ENCODE measurements around the gene CTSZ. TPM values are rescaled to one million over a fixed set of nuclear protein-coding genes. Genes with fewer than 3 reads are reported as not detected.
A peak's percentile ranks its signal among the peaks of the same experiment; 100 is the strongest.
"Not testable (repeated sequence)": the region's sequence is repeated elsewhere in the genome, so short reads cannot be mapped to it uniquely, and the experiment has no call there.

CTSZ gene
- total RNA-seq, 1 donor from 2014 or later, result 116 TPM

DNA sequence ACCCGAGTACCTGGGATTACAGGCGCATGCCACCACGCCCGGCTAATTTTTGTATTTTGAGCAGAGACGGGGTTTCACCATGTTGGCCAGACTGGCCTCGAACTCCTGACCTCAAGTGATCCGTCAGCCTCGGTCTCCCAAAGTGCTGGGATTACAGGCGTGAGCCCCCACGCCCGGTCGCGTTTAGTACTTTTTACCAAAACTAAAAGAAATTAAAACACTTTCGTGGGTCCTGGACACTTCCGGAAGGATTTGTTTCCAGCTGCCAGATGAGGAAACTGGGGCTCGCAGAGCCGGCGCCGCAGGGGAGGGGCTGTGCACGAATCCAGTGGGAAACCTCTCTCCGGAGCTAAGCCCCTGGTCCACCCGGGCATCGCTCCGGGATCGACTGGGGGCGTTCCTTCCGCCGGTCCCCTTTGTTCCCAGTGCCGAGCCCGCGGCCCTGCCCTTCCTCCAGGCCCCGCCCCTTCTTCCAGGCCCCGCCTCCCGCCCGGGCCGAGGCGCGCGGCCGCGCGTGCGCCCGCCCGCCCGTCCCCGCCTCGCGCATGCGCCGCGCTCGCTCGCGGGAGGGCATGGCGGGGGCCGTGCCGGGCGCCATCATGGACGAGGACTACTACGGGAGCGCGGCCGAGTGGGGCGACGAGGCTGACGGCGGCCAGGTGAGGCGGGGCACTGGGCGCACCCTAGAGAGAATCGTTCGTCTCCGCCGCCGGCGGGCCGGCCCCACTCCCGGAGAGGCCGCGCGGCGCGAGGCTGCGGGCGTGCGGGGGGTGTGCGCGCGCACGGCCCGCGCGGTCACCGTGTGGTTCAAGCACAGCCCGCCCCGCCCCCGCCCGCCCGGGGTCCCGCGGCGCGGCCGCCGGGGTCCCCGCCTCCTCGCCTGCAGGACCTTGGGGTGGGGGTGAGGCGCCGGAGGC is 26.1 kb downstream of the CTSZ start, which contains the start of gene NELFCD:
TSS of gene NELFCD (plus strand) at position 546 of the 917 bp plus-strand sequence. CDS start at position 600, 54 bp downstream.
- DNase-seq (ENCODE audit: low spot score), result peak; percentile 87

GRCh38 chr20:58978351-58979190 is 28.5 kb downstream of the CTSZ start:
- DNase-seq (ENCODE audit: low spot score), result no peak

DNA sequence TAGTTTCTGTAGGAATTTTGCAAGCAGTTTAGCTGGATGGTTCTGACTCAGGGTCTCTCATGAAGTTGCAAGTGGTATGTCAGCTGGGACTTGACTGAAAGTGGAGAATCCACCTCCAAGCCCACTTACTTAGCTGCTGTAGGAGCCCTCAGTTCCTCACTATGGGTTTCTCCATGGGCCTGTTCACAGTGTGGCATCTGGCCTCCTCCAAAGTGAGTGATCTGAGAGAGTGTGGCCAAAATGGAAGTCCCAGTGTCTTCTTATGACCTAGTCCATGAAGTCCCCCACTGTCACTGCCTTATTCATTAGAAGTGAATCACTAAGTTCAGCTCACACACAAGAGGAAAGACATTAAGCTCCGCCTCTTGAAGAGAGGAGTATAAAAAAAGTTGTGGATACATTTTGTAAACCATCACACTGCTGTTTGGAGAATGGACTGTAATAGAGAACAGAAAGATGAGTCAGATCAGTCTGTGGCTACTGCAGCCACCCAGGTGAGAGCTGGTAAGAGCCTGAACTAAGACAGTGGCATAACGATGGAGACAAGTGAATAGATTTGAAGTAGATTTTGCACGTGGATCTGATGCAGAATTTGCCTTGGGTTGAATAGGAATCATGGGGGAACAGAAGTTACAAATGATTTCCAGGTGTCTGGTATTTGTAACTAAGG is 30.9 kb downstream of the CTSZ start:
- DNase-seq (ENCODE audit: low spot score), result no peak

DNA sequence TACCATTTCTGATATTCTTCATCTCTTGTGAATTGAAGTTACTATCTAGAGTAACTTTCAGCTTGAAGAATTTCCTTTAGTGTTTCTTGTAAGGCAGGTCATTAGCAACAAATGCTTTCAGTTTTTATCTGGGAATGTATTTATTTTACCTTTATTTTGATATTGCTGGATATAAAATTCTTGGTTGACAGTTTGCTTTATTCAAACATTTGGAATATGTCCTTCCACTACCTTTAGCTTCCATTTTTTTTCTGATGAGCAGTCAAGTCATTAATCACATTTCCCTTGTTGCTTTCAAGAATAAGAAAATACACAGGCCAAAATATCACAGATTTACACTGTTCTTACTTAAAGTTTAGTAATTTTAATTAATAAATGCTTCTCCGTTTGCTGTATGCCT is 31.7 kb downstream of the CTSZ start:
- DNase-seq (ENCODE audit: low spot score), result no peak

- no peak for DNase-seq (ENCODE audit: low spot score)
Observed at GRCh38 chr20:58973866-58974265, 33.2 kb downstream of the CTSZ start.

DNA sequence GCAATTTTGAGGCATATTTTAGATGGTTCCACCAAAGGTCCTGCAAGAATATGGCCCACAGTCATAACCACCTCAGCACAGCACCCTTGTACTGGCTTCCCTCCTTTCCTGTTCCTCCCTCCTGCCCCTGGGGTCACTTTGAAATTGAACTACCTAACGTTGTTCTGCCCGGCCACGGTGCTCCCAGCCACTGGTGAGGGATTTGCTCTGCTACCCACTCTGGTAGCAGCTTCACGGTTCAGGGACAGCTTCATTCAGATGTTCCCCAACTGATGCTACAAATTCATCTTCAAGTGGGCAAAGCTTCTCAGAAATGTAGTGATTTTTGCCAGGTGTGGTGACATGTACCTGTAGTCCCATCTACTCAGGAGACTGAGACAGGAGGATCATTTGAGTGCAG is 33.9 kb downstream of the CTSZ start:
- no peak for DNase-seq (ENCODE audit: low spot score)

DNA sequence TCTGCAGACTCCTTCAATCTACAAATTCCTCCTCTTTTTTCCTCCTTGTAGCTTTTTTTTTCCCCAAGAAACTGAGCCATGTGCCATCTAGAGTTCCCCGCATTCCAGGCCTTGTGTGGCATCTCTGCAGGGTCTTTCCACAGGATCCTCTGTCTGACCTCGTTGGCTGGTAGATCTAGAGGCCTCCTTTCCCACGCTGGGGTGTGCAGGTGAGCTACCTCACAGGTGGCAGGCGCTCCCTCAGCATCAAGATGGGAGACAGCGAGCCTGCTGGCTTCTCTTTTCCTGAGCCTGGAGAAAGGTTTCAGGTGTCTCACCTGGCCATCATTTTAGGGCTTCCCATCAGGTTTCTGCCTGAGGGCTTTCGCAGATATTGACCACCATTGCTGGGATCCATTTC is 35.6 kb downstream of the CTSZ start:
- DNase-seq (ENCODE audit: low spot score), result no peak

GRCh38 chr20:58970146-58970545 is 36.9 kb downstream of the CTSZ start:
- DNase-seq (ENCODE audit: low spot score), result no peak

DNA sequence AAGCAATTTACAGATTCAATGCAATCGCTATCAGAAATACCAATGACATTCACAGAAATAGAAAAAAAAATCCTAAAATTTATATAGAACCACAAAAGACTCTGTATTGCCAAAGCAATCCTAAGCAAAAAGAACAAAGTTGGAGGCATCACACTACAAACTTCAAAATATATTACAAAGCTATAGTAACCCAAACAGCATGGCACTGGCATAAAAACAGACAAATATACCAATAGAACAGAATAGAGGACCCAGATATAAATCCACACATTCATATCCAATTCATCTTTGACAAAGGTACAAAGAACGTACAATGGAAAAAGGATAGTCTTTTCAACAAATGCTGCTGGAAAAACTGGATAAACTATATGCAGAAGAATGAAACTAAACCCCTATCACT is 37.6 kb downstream of the CTSZ start:
- DNase-seq (ENCODE audit: low spot score), result no peak

DNA sequence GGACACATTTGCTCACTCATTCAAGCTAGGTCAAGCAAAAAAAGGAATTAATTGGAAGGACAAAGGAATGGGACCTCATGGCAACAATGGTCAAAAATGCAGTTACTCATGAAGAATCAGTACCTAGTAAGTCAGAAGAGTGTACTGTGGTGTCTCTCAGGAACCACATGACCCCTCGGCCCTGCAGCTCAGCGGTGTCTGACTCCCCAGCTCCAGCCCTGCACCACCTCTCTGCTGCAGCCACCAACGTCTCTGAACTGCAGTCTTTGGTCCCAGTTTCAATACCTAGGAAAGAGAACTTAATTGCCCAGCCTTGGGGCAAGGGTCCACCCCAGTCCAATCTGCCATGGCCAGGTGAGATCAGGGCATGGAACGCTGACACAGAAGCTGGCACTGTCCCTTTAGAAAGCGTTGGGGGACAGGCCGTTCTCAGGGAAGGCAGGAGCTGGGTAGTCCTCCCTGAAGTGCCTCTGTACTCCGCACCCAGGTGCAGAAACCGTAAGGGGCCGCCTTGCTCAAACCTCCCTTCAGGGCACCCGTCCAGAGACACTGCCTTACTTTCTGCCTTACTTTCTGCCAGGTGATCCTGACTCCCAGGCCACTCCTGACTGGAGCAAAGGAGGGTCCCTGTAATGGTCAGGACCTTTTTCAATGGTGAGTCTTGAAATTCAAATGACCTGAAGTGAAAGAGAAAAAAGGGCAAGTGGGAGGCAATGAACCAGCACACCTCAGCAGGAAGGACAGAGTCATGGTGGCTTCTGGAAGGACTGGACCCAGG is 39.2 kb downstream of the CTSZ start:
- DNase-seq (ENCODE audit: low spot score), result no peak

GRCh38 chr20:58965270-58966064 is 41.6 kb downstream of the CTSZ start:
- no peak for DNase-seq (ENCODE audit: low spot score)

GRCh38 chr20:58963922-58964321 is 43.1 kb downstream of the CTSZ start:
- not testable (repeated sequence) for DNase-seq (ENCODE audit: low spot score)

DNA sequence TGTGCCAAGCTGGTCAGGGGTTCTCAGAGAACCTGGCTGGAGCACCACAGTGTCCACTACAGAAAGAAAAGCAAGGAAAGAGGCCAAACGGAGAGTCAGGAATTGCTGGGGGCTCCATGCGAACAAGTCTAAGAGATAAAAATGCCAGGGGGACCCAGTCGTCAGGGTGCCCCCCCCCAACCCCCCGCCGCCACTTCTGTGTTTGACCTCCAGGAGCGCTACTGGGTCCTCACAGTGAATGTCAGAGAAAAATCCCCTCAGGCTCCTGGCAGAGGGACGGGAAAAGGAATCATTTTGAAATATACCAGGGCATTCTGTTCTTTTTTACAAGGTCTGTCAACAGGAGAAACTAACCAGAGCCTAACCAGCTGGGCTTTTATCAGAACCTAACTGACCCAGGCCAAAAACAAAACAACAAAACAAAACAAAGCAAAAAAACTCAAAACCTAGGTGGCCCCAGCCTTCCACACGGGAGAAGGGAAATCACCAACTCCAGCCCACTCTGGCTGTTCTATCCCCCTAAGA is 43.9 kb downstream of the CTSZ start:
- DNase-seq (ENCODE audit: low spot score), result no peak

GRCh38 chr20:58959652-58960051 is 47.4 kb downstream of the CTSZ start:
- DNase-seq (ENCODE audit: low spot score), result no peak

GRCh38 chr20:58956078-58956477 is 51.0 kb downstream of the CTSZ start:
- no peak for DNase-seq (ENCODE audit: low spot score)

DNA sequence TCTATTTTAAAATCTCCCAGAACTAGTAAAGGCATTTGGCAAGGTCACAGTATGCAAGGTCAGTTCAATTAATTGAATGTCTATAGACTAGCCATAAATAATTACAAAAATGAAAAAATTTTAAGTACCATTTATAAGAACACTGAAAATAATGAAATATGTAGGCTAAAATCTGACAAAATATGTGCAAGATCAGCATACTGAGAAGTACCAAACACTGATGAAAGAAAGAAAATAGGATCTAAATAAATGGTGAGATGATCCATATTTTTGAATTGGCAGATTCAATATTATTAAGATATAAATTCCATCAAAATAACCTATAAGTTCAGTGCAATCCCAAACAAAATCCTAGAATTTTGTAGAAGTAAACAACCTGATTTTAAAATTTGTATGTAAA is 54.0 kb downstream of the CTSZ start:
- DNase-seq (ENCODE audit: low spot score), result no peak

- no peak for DNase-seq (ENCODE audit: low spot score)
Observed at GRCh38 chr20:58950603-58951002, 56.5 kb downstream of the CTSZ start.

- DNase-seq (ENCODE audit: low spot score), result not testable (repeated sequence)
Observed at GRCh38 chr20:58947797-58948388, 59.2 kb downstream of the CTSZ start.

- no peak for DNase-seq (ENCODE audit: low spot score)
Observed at GRCh38 chr20:58945965-58946631, 61.0 kb downstream of the CTSZ start.
